8988T (cell line): ENCODE measurements around the gene RSRC2.
A peak's percentile ranks its signal among the peaks of the same experiment; 100 is the strongest.
"Not testable (repeated sequence)": the region's sequence is repeated elsewhere in the genome, so short reads cannot be mapped to it uniquely, and the experiment has no call there.

Source experiments
- DNase-seq: peaks from one replicate; pipeline ENCODE4 v3.0.0; 2011

Gene RSRC2

DNA sequence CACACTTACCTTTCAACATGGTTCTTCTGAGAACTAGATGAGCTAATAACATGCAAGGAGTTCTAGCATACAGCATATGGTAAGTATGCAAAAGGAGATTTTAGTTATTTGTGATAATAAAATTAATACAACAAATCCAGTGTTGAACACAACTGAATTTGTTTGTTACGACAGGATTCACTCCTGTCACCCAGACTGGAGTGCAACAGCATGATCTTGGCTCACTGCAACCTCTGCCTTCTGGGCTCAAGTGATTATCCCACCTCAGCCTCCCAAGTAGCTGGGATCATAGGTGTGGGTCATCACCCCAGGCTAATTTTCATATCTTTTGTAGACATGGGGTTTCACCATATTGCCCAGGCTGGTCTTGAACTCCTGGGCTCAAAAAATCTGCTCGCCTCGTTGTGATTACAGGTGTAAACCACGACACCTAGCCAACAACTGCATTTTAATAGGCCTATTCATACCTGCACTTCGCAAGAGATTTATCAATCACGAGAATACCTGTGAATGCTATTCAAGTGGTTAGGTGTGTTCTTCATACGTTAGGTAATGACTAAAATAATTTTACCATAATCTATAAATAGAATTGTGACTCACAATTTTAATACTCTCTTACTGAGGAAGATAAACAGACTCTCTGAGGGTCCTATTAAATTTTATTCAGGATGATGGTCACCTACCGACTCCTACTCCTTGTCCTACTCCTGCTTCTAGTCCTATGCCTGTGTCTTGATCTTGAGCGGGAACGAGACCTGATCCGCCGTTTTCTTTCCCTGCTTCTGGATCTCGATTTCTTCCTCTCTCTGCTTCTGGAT is 10.0 kb downstream of the RSRC2 start:
- DNase-seq: no peak

DNA sequence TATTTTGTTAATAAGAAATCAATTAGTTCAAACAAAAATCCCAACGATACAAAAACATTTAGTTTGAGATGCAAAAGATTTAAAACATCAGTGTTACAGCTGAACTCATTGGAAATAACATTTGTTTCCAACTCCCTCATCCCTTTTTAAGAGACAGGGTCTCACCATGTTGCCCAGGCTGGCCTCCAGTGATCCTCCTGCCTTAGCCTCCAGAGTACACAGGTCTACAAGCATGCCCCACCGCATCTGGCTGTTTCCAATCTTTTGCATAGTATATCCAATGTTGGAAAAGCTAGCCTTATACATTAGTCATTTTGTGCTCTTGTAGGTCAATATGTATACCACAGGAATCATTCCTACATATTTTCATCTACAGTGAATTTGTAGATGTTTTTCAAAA is 11.5 kb downstream of the RSRC2 start:
- DNase-seq: no peak

GRCh38 chr12:122513660-122514059 is 13.1 kb downstream of the RSRC2 start:
- no peak for DNase-seq

DNA sequence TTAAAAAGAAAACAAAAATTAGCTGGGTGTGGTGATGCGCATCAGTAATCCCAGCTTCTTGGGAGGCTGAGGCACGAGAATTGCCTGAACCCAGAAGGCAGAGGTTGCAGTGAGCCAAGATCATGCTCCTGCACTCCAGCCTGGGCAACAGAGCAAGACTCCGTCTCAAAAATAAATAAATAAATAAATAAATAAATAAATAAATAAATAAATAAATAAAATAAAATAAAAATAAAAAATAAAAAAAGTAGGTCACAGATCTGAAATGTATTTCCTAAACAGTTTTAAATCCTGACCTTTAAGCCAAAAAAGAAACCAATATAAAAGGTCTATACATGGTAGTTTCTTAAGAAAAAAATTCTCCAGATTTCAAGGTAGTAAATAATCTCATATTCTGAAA is 13.7 kb downstream of the RSRC2 start:
- not testable (repeated sequence) for DNase-seq

DNA sequence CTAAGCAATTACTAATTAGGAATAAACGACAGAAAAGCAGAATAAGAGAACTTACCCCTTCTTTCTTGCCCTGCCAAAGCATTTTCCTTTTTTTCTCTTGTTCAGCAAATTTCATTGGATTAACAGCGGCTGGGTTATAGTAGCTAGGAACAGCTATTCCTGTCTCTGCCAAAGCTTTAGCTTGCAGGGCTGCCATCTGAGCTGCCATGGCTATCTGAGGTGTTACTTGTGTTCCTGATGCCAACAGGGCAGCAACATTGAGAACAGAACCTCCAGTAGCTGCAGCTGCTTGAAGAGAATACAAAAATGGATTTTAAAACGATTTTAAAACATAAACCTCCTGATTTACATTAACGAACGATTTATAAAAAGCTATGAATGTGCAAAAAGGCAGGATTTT is 18.6 kb downstream of the RSRC2 start:
- DNase-seq: no peak

DNA sequence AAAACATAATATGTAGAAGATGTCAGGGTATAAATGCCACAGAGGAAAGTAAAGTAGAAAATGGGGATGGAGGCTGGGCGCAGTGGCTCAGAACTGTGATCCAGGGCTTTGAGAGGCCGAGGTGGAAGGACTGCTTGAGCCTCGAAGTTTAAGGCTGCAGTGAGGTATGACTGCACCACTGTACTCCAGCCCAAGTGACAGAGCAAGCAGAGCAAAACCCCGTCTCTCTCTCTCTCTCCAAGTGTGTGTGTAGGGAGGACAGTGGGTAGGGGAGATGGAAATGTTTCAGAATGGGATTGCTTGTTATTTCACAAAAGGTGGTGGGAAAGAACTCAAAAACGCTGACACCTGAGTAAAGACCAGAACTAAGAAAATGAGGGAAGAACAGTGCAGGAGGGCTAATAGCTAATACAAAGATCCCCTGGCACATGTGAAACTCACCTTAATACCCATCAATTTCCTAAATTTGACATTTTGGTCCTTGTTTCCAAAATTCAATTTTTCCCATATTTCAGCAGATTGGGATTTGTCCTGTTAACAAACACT is 20.3 kb downstream of the RSRC2 start:
- DNase-seq: no peak

GRCh38 chr12:122505419-122506051 is 21.2 kb downstream of the RSRC2 start:
- no peak for DNase-seq

GRCh38 chr12:122503783-122504590 is 22.7 kb downstream of the RSRC2 start:
- DNase-seq: no peak

- no peak for DNase-seq
Observed at GRCh38 chr12:122503147-122503751, 23.5 kb downstream of the RSRC2 start.

- no peak for DNase-seq
Observed at GRCh38 chr12:122501489-122501989, 25.2 kb downstream of the RSRC2 start.

GRCh38 chr12:122500685-122501488 is 25.8 kb downstream of the RSRC2 start, which contains the start of gene ZCCHC8:
ZCCHC8 (minus strand) TSS chr12:122500932; CDS start chr12:122500840, 92 bp downstream.
- DNase-seq: peak; percentile 63

DNA sequence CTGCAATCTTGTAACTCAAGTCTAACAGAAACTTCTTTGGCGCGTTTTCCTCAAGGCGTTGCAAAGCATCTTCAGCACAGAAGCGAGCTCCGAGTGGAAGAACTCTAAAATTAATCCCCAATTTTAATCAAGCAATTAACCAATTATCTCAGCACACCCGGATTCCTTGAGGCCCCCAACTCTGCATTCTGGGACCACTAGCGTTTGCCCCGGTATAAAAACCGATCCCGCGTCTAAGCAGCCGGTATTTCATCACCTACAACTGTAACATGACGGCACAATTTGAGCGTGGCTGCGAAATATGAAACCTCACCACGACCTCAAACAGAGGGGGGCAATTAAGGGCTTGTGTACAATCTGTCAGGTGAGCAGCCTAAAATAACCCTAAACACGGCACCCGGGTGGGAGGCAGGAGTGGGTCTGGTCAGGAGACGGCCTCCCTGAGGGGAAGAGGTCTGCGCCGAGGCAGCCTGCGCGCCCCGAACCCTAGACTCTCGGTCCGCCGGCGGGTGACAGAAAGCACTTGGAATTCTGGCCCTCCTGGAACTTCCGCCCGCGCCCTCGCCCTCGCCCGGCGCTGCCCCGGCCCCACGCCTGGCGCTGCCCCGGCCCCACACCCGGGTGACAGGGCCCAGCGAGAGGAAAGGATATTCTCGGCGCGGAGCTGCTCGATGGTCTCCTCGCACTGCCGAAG is 26.6 kb downstream of the RSRC2 start:
- DNase-seq: peak; percentile 23

GRCh38 chr12:122495258-122495657 is 31.5 kb downstream of the RSRC2 start:
- no peak for DNase-seq

GRCh38 chr12:122493222-122493621 is 33.5 kb downstream of the RSRC2 start:
- DNase-seq: not testable (repeated sequence)

GRCh38 chr12:122491991-122492390 is 34.7 kb downstream of the RSRC2 start:
- no peak for DNase-seq

DNA sequence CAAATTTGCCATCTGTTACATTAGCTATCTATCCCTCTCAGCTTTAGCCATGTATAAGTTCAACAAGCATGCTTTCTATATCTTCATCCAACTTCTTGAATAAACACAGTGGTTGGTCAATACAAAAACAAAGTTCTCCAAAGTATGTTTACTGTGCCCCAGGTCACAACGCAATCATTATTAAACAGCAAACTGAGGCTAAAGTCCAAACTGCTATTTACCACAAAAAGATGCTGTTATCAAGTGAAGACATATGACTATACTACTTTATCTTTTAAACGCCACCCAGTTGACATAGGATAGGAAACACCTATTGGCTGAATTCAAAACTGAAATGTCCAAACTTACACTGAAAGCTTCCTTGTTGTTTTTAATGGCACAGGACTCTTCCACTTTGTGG is 37.7 kb downstream of the RSRC2 start:
- no peak for DNase-seq

- DNase-seq: not testable (repeated sequence)
Observed at GRCh38 chr12:122487807-122488206, 38.9 kb downstream of the RSRC2 start.

GRCh38 chr12:122486805-122487426 is 39.8 kb downstream of the RSRC2 start:
- DNase-seq: no peak

DNA sequence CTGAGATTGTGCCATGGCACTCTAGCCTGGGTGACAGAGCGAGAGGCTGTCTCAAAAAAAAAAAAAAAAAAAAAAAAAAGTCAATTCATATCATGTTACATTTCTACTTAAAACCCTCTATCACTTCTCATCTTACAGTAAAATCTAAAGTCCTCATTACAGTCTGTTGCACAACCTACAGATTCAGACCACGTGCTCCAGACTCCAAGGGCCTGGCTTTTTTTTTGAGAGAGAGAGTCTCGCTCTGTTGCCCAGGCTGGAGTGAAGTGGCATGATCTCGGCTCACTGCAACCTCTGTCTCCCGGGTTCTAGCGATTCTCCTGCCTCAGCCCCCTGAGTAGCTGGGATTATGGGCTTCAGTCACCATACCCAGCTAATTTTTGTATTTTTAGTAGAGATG is 40.4 kb downstream of the RSRC2 start:
- not testable (repeated sequence) for DNase-seq

GRCh38 chr12:122484385-122484784 is 42.4 kb downstream of the RSRC2 start:
- not testable (repeated sequence) for DNase-seq

- no peak for DNase-seq
Observed at GRCh38 chr12:122483969-122484368, 42.8 kb downstream of the RSRC2 start.
